ENCODE results near the gene ADGRF4.

Gene ADGRF4

DNA sequence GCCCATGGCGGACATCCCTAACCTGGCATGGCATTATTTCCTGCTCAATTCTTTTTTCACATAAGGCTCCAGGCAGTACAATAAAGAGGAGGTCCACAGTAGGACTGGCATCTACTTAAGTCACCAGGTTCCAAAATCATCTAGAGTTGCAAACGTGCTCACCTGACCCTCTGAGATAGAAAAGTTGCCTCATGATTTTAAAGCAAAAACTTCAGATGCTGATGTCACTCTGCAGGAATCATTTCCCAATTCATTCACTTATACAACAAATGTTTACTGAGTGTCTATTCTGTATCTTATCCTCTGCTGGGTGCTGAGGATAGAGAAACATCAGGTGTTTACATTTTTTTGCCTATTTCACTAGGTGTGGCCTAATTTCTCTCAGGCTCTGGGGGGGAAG, 2.2 kb downstream of the ADGRF4 start:
- no peak overlapping the region for H3K27ac ChIP-seq
- TF ChIP-seq ZFX (IDR thresholded peaks at IDR 0.05; ENCODE audit: borderline replicate concordance): no peak
- TF ChIP-seq, protein P1, sequence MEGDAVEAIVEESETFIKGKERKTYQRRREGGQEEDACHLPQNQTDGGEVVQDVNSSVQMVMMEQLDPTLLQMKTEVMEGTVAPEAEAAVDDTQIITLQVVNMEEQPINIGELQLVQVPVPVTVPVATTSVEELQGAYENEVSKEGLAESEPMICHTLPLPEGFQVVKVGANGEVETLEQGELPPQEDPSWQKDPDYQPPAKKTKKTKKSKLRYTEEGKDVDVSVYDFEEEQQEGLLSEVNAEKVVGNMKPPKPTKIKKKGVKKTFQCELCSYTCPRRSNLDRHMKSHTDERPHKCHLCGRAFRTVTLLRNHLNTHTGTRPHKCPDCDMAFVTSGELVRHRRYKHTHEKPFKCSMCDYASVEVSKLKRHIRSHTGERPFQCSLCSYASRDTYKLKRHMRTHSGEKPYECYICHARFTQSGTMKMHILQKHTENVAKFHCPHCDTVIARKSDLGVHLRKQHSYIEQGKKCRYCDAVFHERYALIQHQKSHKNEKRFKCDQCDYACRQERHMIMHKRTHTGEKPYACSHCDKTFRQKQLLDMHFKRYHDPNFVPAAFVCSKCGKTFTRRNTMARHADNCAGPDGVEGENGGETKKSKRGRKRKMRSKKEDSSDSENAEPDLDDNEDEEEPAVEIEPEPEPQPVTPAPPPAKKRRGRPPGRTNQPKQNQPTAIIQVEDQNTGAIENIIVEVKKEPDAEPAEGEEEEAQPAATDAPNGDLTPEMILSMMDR (IDR thresholded peaks at IDR 0.05): no peak

DNA sequence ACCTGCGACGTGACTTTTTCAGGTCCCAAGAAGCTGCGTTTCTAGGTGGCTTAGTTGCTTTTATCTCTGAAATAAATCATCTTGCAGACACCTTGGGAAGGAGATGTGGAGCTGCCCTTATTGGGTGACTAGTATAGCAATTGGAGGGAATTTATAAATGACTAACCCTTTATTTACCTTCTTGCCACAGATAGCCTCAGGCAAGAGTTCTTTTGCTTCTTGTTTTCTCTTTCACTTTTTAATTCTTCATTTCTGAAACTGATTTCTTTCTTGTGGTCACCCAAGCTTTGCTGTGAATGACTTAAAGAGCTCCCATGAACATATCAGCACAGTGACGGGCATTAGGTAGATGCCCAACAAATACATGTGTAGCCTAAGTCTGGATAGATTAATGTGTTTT, 3.0 kb downstream of the ADGRF4 start:
- no peak overlapping the region for H3K27ac ChIP-seq
- TF ChIP-seq ZFX (IDR thresholded peaks at IDR 0.05; ENCODE audit: borderline replicate concordance): no peak

DNA sequence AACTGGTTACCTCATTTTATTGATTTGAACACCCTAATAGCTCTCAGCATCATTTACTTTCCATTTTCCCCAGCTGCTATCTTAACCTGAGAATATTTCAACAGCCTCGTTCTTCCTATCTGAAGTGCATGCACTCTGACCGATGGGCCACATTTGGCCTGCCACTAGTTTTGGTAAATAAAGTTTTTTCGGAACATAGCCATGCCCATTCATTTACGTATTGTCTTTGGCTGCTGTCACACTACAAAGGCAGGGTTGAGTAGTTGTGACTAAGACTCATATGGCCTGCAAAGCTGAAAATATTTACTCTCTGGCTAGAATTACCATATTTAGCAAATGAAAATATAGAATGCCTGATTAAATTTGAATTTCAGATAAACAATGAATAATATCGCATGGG, 10.8 kb downstream of the ADGRF4 start:
- H3K27ac ChIP-seq: peak overlapping the region; percentile 55
- TF ChIP-seq, protein P1 (IDR thresholded peaks at IDR 0.05): no peak
- no peak for TF ChIP-seq ZFX (IDR thresholded peaks at IDR 0.05; ENCODE audit: borderline replicate concordance)

DNA sequence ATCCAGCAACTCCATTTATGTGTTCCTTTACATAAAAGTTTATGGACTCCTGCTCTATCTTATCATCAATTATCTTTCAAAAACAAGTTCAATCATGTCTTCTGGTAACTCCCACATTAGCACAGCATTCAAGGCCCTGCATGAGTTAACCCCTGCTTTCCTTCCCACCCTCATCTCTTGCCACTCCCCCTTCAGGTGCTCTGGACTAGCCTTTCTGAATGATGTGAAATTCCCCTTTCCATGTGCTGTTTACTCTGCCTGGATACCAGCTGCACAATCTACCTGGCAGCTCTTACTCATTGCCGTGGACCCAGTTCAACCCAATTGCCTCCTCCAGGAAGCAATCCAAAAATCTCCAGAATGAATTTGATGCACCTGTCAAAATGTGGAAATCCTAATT, 11.9 kb downstream of the ADGRF4 start:
- peak overlapping the region; percentile 55; the same call in 1 of the 2 replicates for H3K27ac ChIP-seq
- TF ChIP-seq ZFX (IDR thresholded peaks at IDR 0.05; ENCODE audit: borderline replicate concordance): no peak
- TF ChIP-seq, protein P1 (IDR thresholded peaks at IDR 0.05): no peak

DNA sequence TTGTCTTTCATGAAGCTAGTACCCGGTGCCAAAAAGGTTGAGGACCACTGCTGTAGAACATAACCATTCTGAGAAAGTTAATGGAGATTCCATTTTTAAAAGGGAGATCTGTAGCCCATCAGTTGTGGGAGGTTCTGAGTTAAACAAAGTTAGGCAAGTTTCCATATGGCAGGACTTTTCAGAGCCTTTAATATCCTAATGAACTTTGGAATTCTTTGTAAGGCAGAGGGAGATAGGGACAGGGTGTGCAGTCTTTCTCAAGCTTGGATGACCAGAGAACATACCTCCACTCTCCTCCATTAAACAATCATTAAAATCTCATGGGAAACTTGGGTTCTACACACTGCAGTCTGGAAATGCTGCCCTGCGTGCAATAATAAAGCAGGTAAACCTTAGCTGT, 14.8 kb downstream of the ADGRF4 start:
- no peak for TF ChIP-seq ZFX (IDR thresholded peaks at IDR 0.05; ENCODE audit: borderline replicate concordance)
- TF ChIP-seq, protein P1 (IDR thresholded peaks at IDR 0.05): no peak

DNA sequence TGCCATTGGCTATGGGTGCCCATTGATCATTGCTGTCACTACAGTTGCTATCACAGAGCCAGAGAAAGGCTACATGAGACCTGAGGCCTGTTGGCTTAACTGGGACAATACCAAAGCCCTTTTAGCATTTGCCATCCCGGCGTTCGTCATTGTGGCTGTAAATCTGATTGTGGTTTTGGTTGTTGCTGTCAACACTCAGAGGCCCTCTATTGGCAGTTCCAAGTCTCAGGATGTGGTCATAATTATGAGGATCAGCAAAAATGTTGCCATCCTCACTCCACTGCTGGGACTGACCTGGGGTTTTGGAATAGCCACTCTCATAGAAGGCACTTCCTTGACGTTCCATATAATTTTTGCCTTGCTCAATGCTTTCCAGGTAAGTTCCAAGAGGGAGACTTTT, 16.4 kb downstream of the ADGRF4 start:
- no peak overlapping the region for H3K27ac ChIP-seq
- TF ChIP-seq ZFX (IDR thresholded peaks at IDR 0.05; ENCODE audit: borderline replicate concordance): no peak
- TF ChIP-seq, protein P1 (IDR thresholded peaks at IDR 0.05): no peak

More for the DNA sequence above, 14.8 kb downstream of the ADGRF4 start:
- no peak overlapping the region for H3K27ac ChIP-seq

DNA sequence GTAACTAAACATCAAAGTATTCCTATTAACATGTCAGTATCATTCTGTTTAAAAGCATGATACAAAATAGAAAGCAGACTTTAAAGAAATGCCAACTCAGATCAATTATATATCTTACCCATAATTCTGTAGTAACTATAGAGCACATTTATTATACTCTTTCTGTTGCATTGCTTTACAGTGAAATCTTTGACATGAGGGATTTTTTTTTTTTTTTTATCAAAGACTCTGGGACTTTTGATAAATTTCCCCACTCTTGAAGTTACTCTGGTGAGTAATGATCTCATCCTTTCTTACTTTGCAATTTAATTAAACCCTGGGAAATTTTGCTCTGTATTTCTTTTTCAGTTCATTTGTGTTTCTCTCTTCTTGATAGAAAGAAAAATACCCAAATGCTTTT, 17.4 kb downstream of the ADGRF4 start:
- H3K27ac ChIP-seq: no peak overlapping the region
- TF ChIP-seq ZFX (IDR thresholded peaks at IDR 0.05; ENCODE audit: borderline replicate concordance): no peak
- TF ChIP-seq, protein P1 (IDR thresholded peaks at IDR 0.05): no peak

DNA sequence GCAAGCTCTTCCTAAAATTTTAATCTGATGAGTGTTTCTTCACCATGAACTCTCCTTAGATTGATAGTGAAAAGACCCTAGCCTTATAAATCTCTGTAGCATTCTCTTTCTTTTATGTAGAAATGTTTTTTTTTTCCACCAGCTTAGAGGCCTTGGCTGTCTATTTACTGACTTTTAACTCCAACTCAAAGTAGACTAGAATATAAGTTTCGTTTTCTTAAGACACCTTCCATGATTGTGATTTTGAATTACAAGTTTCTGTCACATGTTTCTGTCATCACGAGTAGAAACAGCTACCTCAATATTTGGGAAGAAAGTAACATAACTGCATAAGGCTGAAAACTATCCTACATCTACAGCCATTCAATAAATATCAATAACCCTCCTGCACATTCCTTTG, 17.8 kb downstream of the ADGRF4 start:
- no peak overlapping the region for H3K27ac ChIP-seq
- TF ChIP-seq, protein P1 (IDR thresholded peaks at IDR 0.05): no peak
- TF ChIP-seq ZFX (IDR thresholded peaks at IDR 0.05; ENCODE audit: borderline replicate concordance): no peak

All from 22Rv1 (cell line).